ENCODE measurements around the gene PLCB1.

DNA sequence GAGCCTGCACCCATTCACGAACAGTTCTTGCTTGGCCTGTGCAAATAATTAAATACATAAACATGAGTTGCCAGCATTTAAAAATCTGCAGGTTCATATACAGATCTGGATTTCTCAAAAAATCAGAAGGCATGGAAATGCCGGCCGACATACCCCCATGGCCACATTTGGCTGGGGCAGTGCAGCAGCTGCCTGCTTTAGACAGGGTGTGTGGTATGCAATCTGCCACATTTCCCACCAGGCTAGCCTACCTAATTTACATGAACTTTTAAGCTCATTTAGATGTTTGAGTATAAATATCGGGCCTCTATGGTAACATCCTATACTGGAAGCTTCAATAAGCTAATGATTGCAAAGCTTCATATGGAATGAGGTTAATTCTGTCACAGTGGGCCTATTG, 31.5 kb downstream of the PLCB1 start:
- TF ChIP-seq, protein P1, sequence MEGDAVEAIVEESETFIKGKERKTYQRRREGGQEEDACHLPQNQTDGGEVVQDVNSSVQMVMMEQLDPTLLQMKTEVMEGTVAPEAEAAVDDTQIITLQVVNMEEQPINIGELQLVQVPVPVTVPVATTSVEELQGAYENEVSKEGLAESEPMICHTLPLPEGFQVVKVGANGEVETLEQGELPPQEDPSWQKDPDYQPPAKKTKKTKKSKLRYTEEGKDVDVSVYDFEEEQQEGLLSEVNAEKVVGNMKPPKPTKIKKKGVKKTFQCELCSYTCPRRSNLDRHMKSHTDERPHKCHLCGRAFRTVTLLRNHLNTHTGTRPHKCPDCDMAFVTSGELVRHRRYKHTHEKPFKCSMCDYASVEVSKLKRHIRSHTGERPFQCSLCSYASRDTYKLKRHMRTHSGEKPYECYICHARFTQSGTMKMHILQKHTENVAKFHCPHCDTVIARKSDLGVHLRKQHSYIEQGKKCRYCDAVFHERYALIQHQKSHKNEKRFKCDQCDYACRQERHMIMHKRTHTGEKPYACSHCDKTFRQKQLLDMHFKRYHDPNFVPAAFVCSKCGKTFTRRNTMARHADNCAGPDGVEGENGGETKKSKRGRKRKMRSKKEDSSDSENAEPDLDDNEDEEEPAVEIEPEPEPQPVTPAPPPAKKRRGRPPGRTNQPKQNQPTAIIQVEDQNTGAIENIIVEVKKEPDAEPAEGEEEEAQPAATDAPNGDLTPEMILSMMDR (IDR thresholded peaks at IDR 0.05) = no peak
- TF ChIP-seq, protein P2, sequence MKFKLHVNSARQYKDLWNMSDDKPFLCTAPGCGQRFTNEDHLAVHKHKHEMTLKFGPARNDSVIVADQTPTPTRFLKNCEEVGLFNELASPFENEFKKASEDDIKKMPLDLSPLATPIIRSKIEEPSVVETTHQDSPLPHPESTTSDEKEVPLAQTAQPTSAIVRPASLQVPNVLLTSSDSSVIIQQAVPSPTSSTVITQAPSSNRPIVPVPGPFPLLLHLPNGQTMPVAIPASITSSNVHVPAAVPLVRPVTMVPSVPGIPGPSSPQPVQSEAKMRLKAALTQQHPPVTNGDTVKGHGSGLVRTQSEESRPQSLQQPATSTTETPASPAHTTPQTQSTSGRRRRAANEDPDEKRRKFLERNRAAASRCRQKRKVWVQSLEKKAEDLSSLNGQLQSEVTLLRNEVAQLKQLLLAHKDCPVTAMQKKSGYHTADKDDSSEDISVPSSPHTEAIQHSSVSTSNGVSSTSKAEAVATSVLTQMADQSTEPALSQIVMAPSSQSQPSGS (CRISPR knock-in tag; IDR thresholded peaks at IDR 0.05; ENCODE audit: borderline replicate concordance, low read depth) = no peak
- TF ChIP-seq ZBTB21 (CRISPR knock-in tag; IDR thresholded peaks at IDR 0.05; ENCODE audit: borderline replicate concordance) (no peak), CREM (CRISPR knock-in tag; IDR thresholded peaks at IDR 0.05) (no peak), HMGA2 (CRISPR knock-in tag; IDR thresholded peaks at IDR 0.05) (no peak)
- TF ChIP-seq, protein P3, sequence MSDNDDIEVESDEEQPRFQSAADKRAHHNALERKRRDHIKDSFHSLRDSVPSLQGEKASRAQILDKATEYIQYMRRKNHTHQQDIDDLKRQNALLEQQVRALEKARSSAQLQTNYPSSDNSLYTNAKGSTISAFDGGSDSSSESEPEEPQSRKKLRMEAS (CRISPR knock-in tag; IDR thresholded peaks at IDR 0.05) = no peak

All from WTC11 (cell line).